ENCODE results near the gene IPO5.
"Not testable (repeated sequence)": the region's sequence is repeated elsewhere in the genome, so short reads cannot be mapped to it uniquely, and the experiment has no call there.

DNA sequence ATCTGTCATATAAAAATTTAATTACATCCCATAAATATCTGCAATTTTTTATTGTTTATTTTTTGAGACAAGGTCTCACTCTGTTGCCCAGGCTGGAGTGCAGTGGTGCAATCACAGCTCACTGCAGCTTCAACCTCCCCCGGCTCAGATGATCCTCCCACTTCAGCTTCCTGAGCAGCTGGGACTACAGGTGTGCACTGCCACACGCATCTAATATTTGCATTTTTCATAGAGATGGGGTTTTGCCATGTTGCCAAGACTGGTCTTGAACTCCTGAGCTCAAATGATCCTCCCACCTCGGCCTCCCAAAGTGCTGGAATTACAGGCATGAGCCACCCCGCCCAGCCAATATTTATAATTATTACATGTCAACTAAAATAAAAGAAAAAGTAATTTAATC lies 644 bp upstream of the IPO5 start:
- TF ChIP-seq, protein P1, sequence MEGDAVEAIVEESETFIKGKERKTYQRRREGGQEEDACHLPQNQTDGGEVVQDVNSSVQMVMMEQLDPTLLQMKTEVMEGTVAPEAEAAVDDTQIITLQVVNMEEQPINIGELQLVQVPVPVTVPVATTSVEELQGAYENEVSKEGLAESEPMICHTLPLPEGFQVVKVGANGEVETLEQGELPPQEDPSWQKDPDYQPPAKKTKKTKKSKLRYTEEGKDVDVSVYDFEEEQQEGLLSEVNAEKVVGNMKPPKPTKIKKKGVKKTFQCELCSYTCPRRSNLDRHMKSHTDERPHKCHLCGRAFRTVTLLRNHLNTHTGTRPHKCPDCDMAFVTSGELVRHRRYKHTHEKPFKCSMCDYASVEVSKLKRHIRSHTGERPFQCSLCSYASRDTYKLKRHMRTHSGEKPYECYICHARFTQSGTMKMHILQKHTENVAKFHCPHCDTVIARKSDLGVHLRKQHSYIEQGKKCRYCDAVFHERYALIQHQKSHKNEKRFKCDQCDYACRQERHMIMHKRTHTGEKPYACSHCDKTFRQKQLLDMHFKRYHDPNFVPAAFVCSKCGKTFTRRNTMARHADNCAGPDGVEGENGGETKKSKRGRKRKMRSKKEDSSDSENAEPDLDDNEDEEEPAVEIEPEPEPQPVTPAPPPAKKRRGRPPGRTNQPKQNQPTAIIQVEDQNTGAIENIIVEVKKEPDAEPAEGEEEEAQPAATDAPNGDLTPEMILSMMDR (IDR thresholded peaks at IDR 0.05; ENCODE audit: insufficient read depth, low read depth, low read length), result not testable (repeated sequence)
- TF ChIP-seq EZH2 (IDR thresholded peaks at IDR 0.05; ENCODE audit: insufficient read depth, low read length), result not testable (repeated sequence)

Measured in astrocyte (in vitro differentiated cells and primary cell).